Measurements from ENCODE around the gene CREBRF.
"Not testable (repeated sequence)": the region's sequence is repeated elsewhere in the genome, so short reads cannot be mapped to it uniquely, and the experiment has no call there.

The CREBRF gene

DNA sequence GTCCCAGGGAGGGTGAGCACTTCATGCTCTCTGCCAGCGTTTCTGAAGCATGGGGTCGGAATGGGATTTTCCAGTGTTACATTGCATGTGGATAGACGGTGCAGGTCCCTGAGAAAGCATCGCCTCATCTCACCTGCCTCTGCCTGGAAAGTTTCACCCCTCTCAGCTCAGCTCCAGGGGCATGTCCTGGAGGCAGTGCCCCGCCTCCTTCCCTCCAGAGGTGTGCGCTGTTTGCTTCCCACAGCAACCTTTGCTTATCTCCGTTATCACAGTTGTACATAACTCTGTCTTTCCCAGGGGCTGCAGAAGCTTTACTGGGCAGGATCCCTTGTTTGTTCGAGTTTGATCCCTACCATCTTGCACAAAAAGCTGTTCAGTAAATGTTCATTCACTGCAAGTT lies 10.7 kb upstream of the CREBRF start:
- no peak for DNase-seq

GRCh38 chr5:173047096-173047837 lies 8.9 kb upstream of the CREBRF start:
- not testable (repeated sequence) for H3K4me3 ChIP-seq (ENCODE audit: low read depth in 1 of 2, low read length in 2 of 2); H3K36me3 ChIP-seq (ENCODE audit: insufficient read depth, low read length); H3K4me1 ChIP-seq (ENCODE audit: insufficient read depth, low read length); H4K20me1 ChIP-seq (ENCODE audit: insufficient read depth, low read length); H2AFZ ChIP-seq (ENCODE audit: low read depth, low read length); H3K27ac ChIP-seq (ENCODE audit: low read length); H3K9me3 ChIP-seq (ENCODE audit: insufficient read depth, low read length, severe bottlenecking); H3K79me2 ChIP-seq (ENCODE audit: insufficient read depth, low read length); H3K4me2 ChIP-seq (ENCODE audit: insufficient read depth, low read length); H3K9ac ChIP-seq (ENCODE audit: low read depth, low read length); ATAC-seq (ENCODE audit: insufficient read depth, low read depth); DNase-seq; H3K27me3 ChIP-seq (ENCODE audit: insufficient read depth, low read length, poor library complexity)

More for the DNA sequence above, 10.7 kb upstream of the CREBRF start:
- H3K27me3 ChIP-seq (ENCODE audit: insufficient read depth, low read length, poor library complexity) = no peaks in the 10 kb centered on the region
- no peak for TF ChIP-seq EZH2 (IDR thresholded peaks at IDR 0.05; ENCODE audit: borderline replicate concordance, low read depth, low read length, severe bottlenecking)
- TF ChIP-seq, protein P1, sequence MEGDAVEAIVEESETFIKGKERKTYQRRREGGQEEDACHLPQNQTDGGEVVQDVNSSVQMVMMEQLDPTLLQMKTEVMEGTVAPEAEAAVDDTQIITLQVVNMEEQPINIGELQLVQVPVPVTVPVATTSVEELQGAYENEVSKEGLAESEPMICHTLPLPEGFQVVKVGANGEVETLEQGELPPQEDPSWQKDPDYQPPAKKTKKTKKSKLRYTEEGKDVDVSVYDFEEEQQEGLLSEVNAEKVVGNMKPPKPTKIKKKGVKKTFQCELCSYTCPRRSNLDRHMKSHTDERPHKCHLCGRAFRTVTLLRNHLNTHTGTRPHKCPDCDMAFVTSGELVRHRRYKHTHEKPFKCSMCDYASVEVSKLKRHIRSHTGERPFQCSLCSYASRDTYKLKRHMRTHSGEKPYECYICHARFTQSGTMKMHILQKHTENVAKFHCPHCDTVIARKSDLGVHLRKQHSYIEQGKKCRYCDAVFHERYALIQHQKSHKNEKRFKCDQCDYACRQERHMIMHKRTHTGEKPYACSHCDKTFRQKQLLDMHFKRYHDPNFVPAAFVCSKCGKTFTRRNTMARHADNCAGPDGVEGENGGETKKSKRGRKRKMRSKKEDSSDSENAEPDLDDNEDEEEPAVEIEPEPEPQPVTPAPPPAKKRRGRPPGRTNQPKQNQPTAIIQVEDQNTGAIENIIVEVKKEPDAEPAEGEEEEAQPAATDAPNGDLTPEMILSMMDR (IDR thresholded peaks at IDR 0.05; ENCODE audit: borderline replicate concordance, extremely low read depth, low read length, poor library complexity, severe bottlenecking) = no peak
- H3K27ac ChIP-seq (ENCODE audit: low read length) = no peak overlapping the region
- H3K4me3 ChIP-seq (ENCODE audit: low read depth in 1 of 2, low read length in 2 of 2) = no peak overlapping the region
- H3K36me3 ChIP-seq (ENCODE audit: insufficient read depth, low read length) = no peaks in the 10 kb centered on the region
- no peaks in the 10 kb centered on the region for H3K79me2 ChIP-seq (ENCODE audit: insufficient read depth, low read length)
- H3K9ac ChIP-seq (ENCODE audit: low read depth, low read length) = no peak overlapping the region
- H3K4me1 ChIP-seq (ENCODE audit: insufficient read depth, low read length) = no peaks in the 10 kb centered on the region
- no peaks in the 10 kb centered on the region for H4K20me1 ChIP-seq (ENCODE audit: insufficient read depth, low read length)
- H3K4me2 ChIP-seq (ENCODE audit: insufficient read depth, low read length) = no peak overlapping the region
- H2AFZ ChIP-seq (ENCODE audit: low read depth, low read length) = no peak overlapping the region
- H3K9me3 ChIP-seq (ENCODE audit: insufficient read depth, low read length, severe bottlenecking) = no peaks in the 10 kb centered on the region
- ATAC-seq (ENCODE audit: insufficient read depth, low read depth) = no peak

- H3K36me3 ChIP-seq (ENCODE audit: insufficient read depth, low read length) = no peaks in the 10 kb centered on the region
- H3K4me3 ChIP-seq (ENCODE audit: low read depth in 1 of 2, low read length in 2 of 2) = no peak overlapping the region
- H3K27me3 ChIP-seq (ENCODE audit: insufficient read depth, low read length, poor library complexity) = no peaks in the 10 kb centered on the region
- no peaks in the 10 kb centered on the region for H3K79me2 ChIP-seq (ENCODE audit: insufficient read depth, low read length)
- H3K4me2 ChIP-seq (ENCODE audit: insufficient read depth, low read length) = no peak overlapping the region
- H4K20me1 ChIP-seq (ENCODE audit: insufficient read depth, low read length) = no peaks in the 10 kb centered on the region
- no peak overlapping the region for H3K27ac ChIP-seq (ENCODE audit: low read length)
- DNase-seq (no peak), ATAC-seq (ENCODE audit: insufficient read depth, low read depth) (no peak)
- no peak overlapping the region for H3K9ac ChIP-seq (ENCODE audit: low read depth, low read length)
- TF ChIP-seq EZH2 (IDR thresholded peaks at IDR 0.05; ENCODE audit: borderline replicate concordance, low read depth, low read length, severe bottlenecking) = no peak
- TF ChIP-seq, protein P1 (IDR thresholded peaks at IDR 0.05; ENCODE audit: borderline replicate concordance, extremely low read depth, low read length, poor library complexity, severe bottlenecking) = no peak
- no peaks in the 10 kb centered on the region for H3K9me3 ChIP-seq (ENCODE audit: insufficient read depth, low read length, severe bottlenecking)
- H2AFZ ChIP-seq (ENCODE audit: low read depth, low read length) = no peak overlapping the region
- no peaks in the 10 kb centered on the region for H3K4me1 ChIP-seq (ENCODE audit: insufficient read depth, low read length)
Measured at GRCh38 chr5:173047838-173048105, 8.4 kb upstream of the CREBRF start.

GRCh38 chr5:173050791-173051190 lies 5.4 kb upstream of the CREBRF start:
- no peak overlapping the region for H3K4me3 ChIP-seq (ENCODE audit: low read depth in 1 of 2, low read length in 2 of 2)
- no peaks in the 10 kb centered on the region for H4K20me1 ChIP-seq (ENCODE audit: insufficient read depth, low read length)
- H3K4me2 ChIP-seq (ENCODE audit: insufficient read depth, low read length) = no peak overlapping the region
- DNase-seq = no peak
- H3K4me1 ChIP-seq (ENCODE audit: insufficient read depth, low read length) = peaks cover 9% of the 10 kb centered on the region
- no peaks in the 10 kb centered on the region for H3K36me3 ChIP-seq (ENCODE audit: insufficient read depth, low read length)
- no peaks in the 10 kb centered on the region for H3K79me2 ChIP-seq (ENCODE audit: insufficient read depth, low read length)
- no peak for ATAC-seq (ENCODE audit: insufficient read depth, low read depth)
- no peaks in the 10 kb centered on the region for H3K27me3 ChIP-seq (ENCODE audit: insufficient read depth, low read length, poor library complexity)
- H2AFZ ChIP-seq (ENCODE audit: low read depth, low read length) = no peak overlapping the region
- no peaks in the 10 kb centered on the region for H3K9me3 ChIP-seq (ENCODE audit: insufficient read depth, low read length, severe bottlenecking)
- TF ChIP-seq EZH2 (IDR thresholded peaks at IDR 0.05; ENCODE audit: borderline replicate concordance, low read depth, low read length, severe bottlenecking) = no peak
- TF ChIP-seq, protein P1 (IDR thresholded peaks at IDR 0.05; ENCODE audit: borderline replicate concordance, extremely low read depth, low read length, poor library complexity, severe bottlenecking) = no peak
- H3K27ac ChIP-seq (ENCODE audit: low read length) = no peak overlapping the region
- no peak overlapping the region for H3K9ac ChIP-seq (ENCODE audit: low read depth, low read length)
